Endothelial cell of umbilical vein (primary cell): ENCODE data around the gene ARHGEF10L. TPM values are rescaled to one million over a fixed set of nuclear protein-coding genes. Genes with fewer than 3 reads are reported as not detected.

Experiments used
- BruUV-seq: library from RNA; stranded (reverse); fragments of 400-500 nt; replicated peaks from 2 replicates; lab custom pipeline; 2021; lab: Mats Ljungman, UMichigan
- CTCF ChIA-PET: fragments of 300-600, 350-600 bp; sonication (Branson Sonifier 250); formaldehyde crosslinking; loops from one replicate; lab custom pipeline; 2021; ENCODE audit warnings: antibody characterized with exemption, inconsistent platforms; lab: Charles Lee
- POLR2A ChIA-PET: fragments of 300-600, 350-600 bp; sonication (Branson Sonifier 250); formaldehyde crosslinking; loops from one replicate; lab custom pipeline; 2021; ENCODE audit warnings: antibody characterized with exemption, inconsistent platforms; lab: Charles Lee
- DNase-seq: peaks from one replicate; pipeline ENCODE4 v3.0.0-alpha.2; 2011; ENCODE audit warnings: low read depth, low spot score
- FAIRE-seq: peaks from 2 replicates; lab custom pipeline; 2011; peaks lifted over from hg19 to GRCh38; lab: Jason Lieb, UNC
- H2AFZ ChIP-seq: 2 replicates; pipeline ENCODE4 v1.6.0; 2012; ENCODE audit warnings: low read depth, low read length, control low read depth, inconsistent platforms
- H3K27ac ChIP-seq: 2 replicates; pipeline ENCODE4 v1.5.1; 2011; ENCODE audit warnings: low read depth, mild to moderate bottlenecking, control low read depth, low read length, moderate library complexity; ENCODE audit not compliant: insufficient read depth
- H3K27me3 ChIP-seq, 2 experiments: 2 replicates each; pipeline versions ENCODE4 v1.6.0 to v1.6.1; 2011; ENCODE audit warnings: low read length in 2 of 2, mixed read lengths in 1 of 2; ENCODE audit not compliant: control insufficient read depth in 2 of 2, insufficient read depth in 2 of 2
- H3K36me3 ChIP-seq, 2 experiments: 2 replicates in 1 of 2; 3 replicates in 1 of 2; pipeline ENCODE4 v1.5.1; 2011; ENCODE audit warnings: low read length in 2 of 2, mild to moderate bottlenecking in 1 of 2, moderate library complexity in 1 of 2; ENCODE audit not compliant: control insufficient read depth in 2 of 2, insufficient read depth in 2 of 2; ENCODE audit errors: extremely low read depth in 1 of 2
- H3K4me1 ChIP-seq: 3 replicates; pipeline ENCODE4 v1.5.1; 2011; ENCODE audit warnings: mild to moderate bottlenecking, low read length; ENCODE audit not compliant: control insufficient read depth, insufficient read depth; ENCODE audit errors: extremely low read depth
- H3K4me2 ChIP-seq: 2 replicates; pipeline ENCODE4 v1.6.1; 2011; ENCODE audit warnings: low read length, control low read depth, mixed read lengths; ENCODE audit not compliant: insufficient read depth
- H3K4me3 ChIP-seq, 3 experiments: fragments of 200-600 bp in 1 of 3; sonication (generic), shearing (Covaris generic) in 1 of 3; replicated peaks in 1 of 3; 2 replicates each; pipeline ENCODE4 v1.5.1; 2011 to 2016; ENCODE audit warnings: control low read depth in 3 of 3, low read length in 3 of 3, mild to moderate bottlenecking in 2 of 3, inconsistent platforms in 1 of 3, low read depth in 1 of 3, moderate library complexity in 1 of 3; ENCODE audit not compliant: insufficient read depth in 1 of 3
- H3K79me2 ChIP-seq: 2 replicates; pipeline ENCODE4 v1.6.0; 2012; ENCODE audit warnings: low read length, inconsistent platforms; ENCODE audit not compliant: control insufficient read depth, insufficient read depth
- H3K9ac ChIP-seq: replicated peaks from 2 replicates; pipeline ENCODE3; 2011; ENCODE audit warnings: low read length, control low read depth; ENCODE audit not compliant: insufficient read depth; ENCODE audit errors: extremely low read depth
- H3K9me1 ChIP-seq: replicated peaks from 3 replicates; pipeline ENCODE4 v1.6.0; 2011; ENCODE audit warnings: mild to moderate bottlenecking, low read length; ENCODE audit not compliant: control insufficient read depth, insufficient read depth; ENCODE audit errors: extremely low read depth
- H3K9me3 ChIP-seq: replicated peaks from 2 replicates; pipeline ENCODE4 v1.5.1; 2012; ENCODE audit warnings: low read length, inconsistent platforms; ENCODE audit not compliant: control insufficient read depth, insufficient read depth
- H4K20me1 ChIP-seq: replicated peaks from 2 replicates; pipeline ENCODE3; 2011; ENCODE audit warnings: mild to moderate bottlenecking, low read length; ENCODE audit not compliant: control insufficient read depth, insufficient read depth; ENCODE audit errors: extremely low read depth
- CTCF ChIP-seq, 2 donors: IDR thresholded peaks; 1 replicate in 1 of 2; 2 replicates in 1 of 2; pipeline ENCODE4 v1.5.1; 2011; ENCODE audit warnings: low read length in 2 of 2, mild to moderate bottlenecking in 2 of 2, moderate library complexity in 2 of 2, control low read depth in 1 of 2, inconsistent platforms in 1 of 2, low read depth in 1 of 2; ENCODE audit not compliant: insufficient read depth in 1 of 2; ENCODE audit errors: extremely low read depth in 1 of 2
- EZH2 ChIP-seq: IDR thresholded peaks from 2 replicates; pipeline ENCODE4 v1.6.1; 2012; ENCODE audit warnings: borderline replicate concordance, low read depth, mild to moderate bottlenecking, moderate library complexity, low read length, inconsistent platforms; ENCODE audit not compliant: severe bottlenecking
- FOS ChIP-seq: IDR thresholded peaks from 2 replicates; pipeline ENCODE4 v1.6.1; 2011; ENCODE audit warnings: mild to moderate bottlenecking, low read length, moderate library complexity, borderline replicate concordance; ENCODE audit not compliant: insufficient read depth
- GATA2 ChIP-seq: IDR thresholded peaks from 2 replicates; pipeline ENCODE4 v1.7.0; 2011; ENCODE audit warnings: low read depth, mild to moderate bottlenecking, moderate library complexity, mixed read lengths, low read length; ENCODE audit not compliant: insufficient read length, insufficient read depth
- JUN ChIP-seq: IDR thresholded peaks from 2 replicates; pipeline ENCODE4 v1.6.1; 2011; ENCODE audit warnings: borderline replicate concordance, low read depth; ENCODE audit not compliant: insufficient read length, insufficient read depth
- MYC ChIP-seq: IDR thresholded peaks from one replicate; pipeline ENCODE4 v1.6.1; 2011; ENCODE audit warnings: mild to moderate bottlenecking, low read depth, low read length
- POLR2A ChIP-seq: IDR thresholded peaks from 2 replicates; pipeline ENCODE4 v1.6.1; 2012; ENCODE audit warnings: low read depth, mild to moderate bottlenecking, control low read depth, low read length
- POLR2AphosphoS5 ChIP-seq: IDR thresholded peaks from 2 replicates; pipeline ENCODE4 v1.6.1; 2012; ENCODE audit warnings: low read depth, mild to moderate bottlenecking, control low read depth, low read length, moderate library complexity; ENCODE audit not compliant: insufficient read depth
- dilution Hi-C: fragments of 300-500 bp; cut with MboI; formaldehyde crosslinking; loops from one replicate; pipeline ENCODE4 v1.15.0; 2019; ENCODE audit warnings: low sequenced_read_pairs; ENCODE audit not compliant: extremely low pct_ligation_motif_present
- intact Hi-C: fragments of 100-400 bp; cut with micrococcal nuclease; formaldehyde crosslinking; loops from one replicate; pipeline ENCODE4 v1.10.0; 2022
- polyA plus RNA-seq, 4 experiments: library from polyadenylated mRNA; depleted of rRNA in 3 of 4; stranded (reverse) in 3 of 4; unstranded in 1 of 4; fragments of >200 nt; gene quantifications; 2 replicates each; pipeline versions ENCODE4 v1.2.1 to v1.2.3, GENCODE V29; 2011 to 2012; ENCODE audit warnings: missing spikeins in 1 of 4
- total RNA-seq: library from RNA; stranded (reverse); gene quantifications from 2 replicates; pipeline ENCODE4 v1.2.3, GENCODE V29; 2021
- TF ChIP-seq, protein P1 (sequence below): IDR thresholded peaks from 2 replicates; pipeline ENCODE4 v1.6.1; 2011; ENCODE audit not compliant: insufficient read depth, insufficient read length

ARHGEF10L gene
- total and polyA plus RNA-seq, 2 donors (not counting 3 experiments of a cell fraction or from before 2014, with no cell fraction given): 1.9 to 5.2 TPM

DNA sequence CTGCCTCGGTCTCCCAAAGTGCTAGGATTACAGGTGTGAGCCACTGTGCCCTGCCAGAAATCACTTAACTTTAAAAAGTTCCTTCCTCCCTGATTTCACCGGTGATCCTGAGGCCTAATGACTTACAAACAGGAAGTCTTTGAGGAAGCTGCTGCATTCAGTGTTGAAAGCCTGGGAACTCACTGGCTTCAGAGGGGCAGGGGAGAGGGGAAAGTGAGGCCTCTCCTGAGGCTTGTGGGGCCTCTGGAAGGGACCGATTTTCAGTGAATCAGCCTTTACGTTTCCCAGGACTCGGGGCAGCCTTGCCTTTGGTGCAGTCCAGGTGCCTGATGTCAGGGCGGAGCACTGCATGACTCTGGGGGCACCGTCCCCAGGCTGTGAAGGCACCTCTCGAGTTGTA, 30.1 kb upstream of the ARHGEF10L start:
- Histone ChIP-seq H3K4me3 (no peak overlapping the region), H3K9ac (no peak overlapping the region), H3K36me3 (no peaks in the 10 kb centered on the region), H3K4me2 (no peak overlapping the region), H2AFZ (no peak overlapping the region), H3K27me3 (no peaks in the 10 kb centered on the region), H3K9me3 (no peaks in the 10 kb centered on the region), H3K4me1 (no peaks in the 10 kb centered on the region), H3K27ac (no peak overlapping the region), H3K79me2 (no peaks in the 10 kb centered on the region), H4K20me1 (no peaks in the 10 kb centered on the region), H3K9me1 (no peaks in the 10 kb centered on the region)
- intact Hi-C loops: no loop called here
- no peak for FAIRE-seq
- no peak for TF ChIP-seq MYC
- TF ChIP-seq GATA2: no peak
- TF ChIP-seq POLR2AphosphoS5: no peak
- no peak for TF ChIP-seq CTCF (IDR thresholded peaks at IDR 0.05; ENCODE audit: extremely low read depth in 1 of 2, insufficient read depth in 1 of 2, low read depth in 1 of 2, low read length in 2 of 2)
- TF ChIP-seq, protein P1, sequence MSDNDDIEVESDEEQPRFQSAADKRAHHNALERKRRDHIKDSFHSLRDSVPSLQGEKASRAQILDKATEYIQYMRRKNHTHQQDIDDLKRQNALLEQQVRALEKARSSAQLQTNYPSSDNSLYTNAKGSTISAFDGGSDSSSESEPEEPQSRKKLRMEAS: no peak
- TF ChIP-seq FOS: no peak
- no peak for TF ChIP-seq POLR2A
- no peak for TF ChIP-seq JUN
- no peak for TF ChIP-seq EZH2
- ChIA-PET CTCF (interaction anchor here (1.8 to 7.7 kb wide), 2 partner anchors 12 to 98 kb away, joined by 4 to 52 read pairs; no protein-coding TSS in a partner anchor), POLR2A (no interaction called here)
- no peak for DNase-seq
- no TSS peak for BruUV-seq
- dilution Hi-C loops: no loop called here
